Smooth muscle cell (in vitro differentiated cells): ENCODE data around the gene CA12. TPM values are rescaled to one million over a fixed set of nuclear protein-coding genes. Genes with fewer than 3 reads are reported as not detected.

Source experiments
- DNase-seq: peaks from one replicate; lab custom pipeline; 2025; ENCODE audit not compliant: unreplicated experiment; lab: John Stamatoyannopoulos, UW
- H2AFZ ChIP-seq: fragments of 200-600 bp; sonication (generic); 2 replicates; pipeline ENCODE4 v1.6.0; 2016; ENCODE audit warnings: antibody characterized with exemption, low read depth, mild to moderate bottlenecking
- H3F3A ChIP-seq: fragments of 200-600 bp; sonication (generic); 2 replicates; pipeline ENCODE4 v1.6.0; 2017; ENCODE audit warnings: antibody characterized with exemption, low read depth
- H3K27ac ChIP-seq: fragments of 200-600 bp; sonication (generic); 2 replicates; pipeline ENCODE4 v1.5.1; 2016; ENCODE audit warnings: low read depth, mild to moderate bottlenecking
- H3K27me3 ChIP-seq: fragments of 200-600 bp; sonication (generic); 2 replicates; pipeline ENCODE4 v1.6.1; 2016; ENCODE audit warnings: low read depth, mild to moderate bottlenecking
- H3K36me3 ChIP-seq: fragments of 200-600 bp; sonication (generic); 2 replicates; pipeline ENCODE4 v1.5.1; 2016; ENCODE audit warnings: low read depth
- H3K4me1 ChIP-seq: fragments of 200-600 bp; sonication (generic); 2 replicates; pipeline ENCODE4 v1.5.1; 2016; ENCODE audit warnings: low read depth
- H3K4me2 ChIP-seq: fragments of 200-600 bp; sonication (generic); 2 replicates; pipeline ENCODE4 v1.6.0; 2016; ENCODE audit warnings: mild to moderate bottlenecking
- H3K4me3 ChIP-seq: fragments of 200-600 bp; sonication (generic); 2 replicates; pipeline ENCODE4 v1.5.1; 2016; ENCODE audit warnings: mild to moderate bottlenecking
- H3K79me2 ChIP-seq: fragments of 200-600 bp; sonication (generic); 2 replicates; pipeline ENCODE4 v1.6.0; 2016; ENCODE audit warnings: low read depth, mild to moderate bottlenecking
- H3K9ac ChIP-seq: fragments of 200-600 bp; sonication (generic); 2 replicates; pipeline ENCODE4 v1.6.0; 2016; ENCODE audit warnings: low read depth
- H3K9me3 ChIP-seq: fragments of 200-600 bp; sonication (generic); replicated peaks from 2 replicates; pipeline ENCODE4 v1.5.1; 2016; ENCODE audit warnings: low read depth
- H4K20me1 ChIP-seq: fragments of 200-600 bp; sonication (generic); 2 replicates; pipeline ENCODE4 v1.6.0; 2016; ENCODE audit warnings: low read depth
- WGBS: methylation state at CpG from one replicate; pipeline ENCODE4 v1.1.7; 2016; ENCODE audit warnings: low lambda C conversion rate; 5-methylcytosine and 5-hydroxymethylcytosine counted together
- polyA plus RNA-seq: library from polyadenylated mRNA; unstranded; fragments of >200 nt; fragmentation: Nextera tagmentation; extraction: Ambion mirVana; gene quantifications from 2 replicates; pipeline ENCODE4 v1.2.1, GENCODE V29; 2016
- total RNA-seq: library from RNA; depleted of rRNA; stranded (reverse); fragments of >200 nt; gene quantifications from 2 replicates; pipeline ENCODE4 v1.2.3, GENCODE V29; 2014
- TF ChIP-seq, protein P1 (sequence below): fragments of 200-600 bp; sonication (generic); IDR thresholded peaks from 2 replicates; pipeline ENCODE4 v1.5.1; 2017; ENCODE audit warnings: borderline replicate concordance, mild to moderate bottlenecking, antibody characterized with exemption; ENCODE audit not compliant: insufficient read depth, poor library complexity, severe bottlenecking

CA12 gene
- total and polyA plus RNA-seq, 2 experiments from 2014 or later = 13.5 to 14.0 TPM

DNA sequence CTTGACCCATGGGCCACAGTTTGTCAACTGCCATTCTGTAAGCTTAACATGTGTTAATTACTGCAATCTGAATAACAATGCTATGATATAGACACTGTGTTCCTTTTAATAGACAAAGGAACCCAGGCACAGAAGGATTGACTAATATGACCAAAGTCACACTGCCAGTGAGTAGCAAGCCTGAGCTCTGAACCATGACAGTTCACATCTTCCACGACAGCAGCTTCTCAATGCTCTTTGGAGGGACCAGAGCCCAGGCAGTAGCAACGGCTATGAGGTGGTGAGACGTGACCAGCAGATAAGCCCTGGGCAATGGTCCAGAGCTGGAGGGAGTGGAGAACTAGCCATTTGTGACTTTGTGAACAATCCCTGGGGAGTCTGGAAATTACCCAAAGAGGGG, 19.4 kb downstream of the CA12 start:
- Histone ChIP-seq H3K36me3 (no peaks in the 10 kb centered on the region), H3F3A (no peaks in the 10 kb centered on the region), H3K4me3 (no peak overlapping the region), H3K79me2 (no peaks in the 10 kb centered on the region), H3K9ac (no peak overlapping the region), H4K20me1 (no peaks in the 10 kb centered on the region), H3K27ac (no peak overlapping the region), H2AFZ (no peak overlapping the region), H3K4me2 (no peak overlapping the region), H3K4me1 (no peaks in the 10 kb centered on the region), H3K9me3 (no peaks in the 10 kb centered on the region), H3K27me3 (no peaks in the 10 kb centered on the region)
- DNase-seq = no peak
- TF ChIP-seq, protein P1, sequence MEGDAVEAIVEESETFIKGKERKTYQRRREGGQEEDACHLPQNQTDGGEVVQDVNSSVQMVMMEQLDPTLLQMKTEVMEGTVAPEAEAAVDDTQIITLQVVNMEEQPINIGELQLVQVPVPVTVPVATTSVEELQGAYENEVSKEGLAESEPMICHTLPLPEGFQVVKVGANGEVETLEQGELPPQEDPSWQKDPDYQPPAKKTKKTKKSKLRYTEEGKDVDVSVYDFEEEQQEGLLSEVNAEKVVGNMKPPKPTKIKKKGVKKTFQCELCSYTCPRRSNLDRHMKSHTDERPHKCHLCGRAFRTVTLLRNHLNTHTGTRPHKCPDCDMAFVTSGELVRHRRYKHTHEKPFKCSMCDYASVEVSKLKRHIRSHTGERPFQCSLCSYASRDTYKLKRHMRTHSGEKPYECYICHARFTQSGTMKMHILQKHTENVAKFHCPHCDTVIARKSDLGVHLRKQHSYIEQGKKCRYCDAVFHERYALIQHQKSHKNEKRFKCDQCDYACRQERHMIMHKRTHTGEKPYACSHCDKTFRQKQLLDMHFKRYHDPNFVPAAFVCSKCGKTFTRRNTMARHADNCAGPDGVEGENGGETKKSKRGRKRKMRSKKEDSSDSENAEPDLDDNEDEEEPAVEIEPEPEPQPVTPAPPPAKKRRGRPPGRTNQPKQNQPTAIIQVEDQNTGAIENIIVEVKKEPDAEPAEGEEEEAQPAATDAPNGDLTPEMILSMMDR = no peak
- WGBS = 20% methylated on average over 3 of the region's 3 CpGs

DNA sequence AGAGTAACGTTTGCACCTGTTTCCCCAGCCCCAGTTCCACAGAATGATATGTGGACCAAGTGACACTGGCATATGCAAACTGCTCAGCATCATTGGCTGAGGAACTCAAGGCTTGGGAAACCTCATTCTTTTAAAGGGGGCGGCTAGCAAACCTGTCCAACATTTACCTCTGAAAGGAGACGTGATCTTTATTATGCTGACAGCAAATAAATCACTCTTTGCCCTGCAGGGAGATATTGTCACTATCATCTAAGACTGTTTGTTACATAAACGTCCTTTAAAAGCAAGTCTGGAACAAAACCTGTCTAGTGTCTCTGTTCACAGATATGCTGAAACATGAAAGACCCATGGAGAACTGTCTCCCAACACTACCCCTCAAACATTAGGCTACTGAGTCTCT, 21.5 kb downstream of the CA12 start:
- H3K36me3 ChIP-seq = no peaks in the 10 kb centered on the region
- H3K79me2 ChIP-seq = no peaks in the 10 kb centered on the region
- H3K4me1 ChIP-seq = no peaks in the 10 kb centered on the region
- H3F3A ChIP-seq = no peaks in the 10 kb centered on the region
- no peaks in the 10 kb centered on the region for H3K9me3 ChIP-seq
- no peaks in the 10 kb centered on the region for H3K27me3 ChIP-seq
- no peak overlapping the region for H3K4me2 ChIP-seq
- WGBS = 80% methylated on average over 4 of the region's 4 CpGs
- TF ChIP-seq, protein P1 = no peak
- DNase-seq = no peak
- no peak overlapping the region for H3K27ac ChIP-seq
- H3K4me3 ChIP-seq = no peak overlapping the region
- no peak overlapping the region for H3K9ac ChIP-seq
- no peaks in the 10 kb centered on the region for H4K20me1 ChIP-seq
- H2AFZ ChIP-seq = no peak overlapping the region

DNA sequence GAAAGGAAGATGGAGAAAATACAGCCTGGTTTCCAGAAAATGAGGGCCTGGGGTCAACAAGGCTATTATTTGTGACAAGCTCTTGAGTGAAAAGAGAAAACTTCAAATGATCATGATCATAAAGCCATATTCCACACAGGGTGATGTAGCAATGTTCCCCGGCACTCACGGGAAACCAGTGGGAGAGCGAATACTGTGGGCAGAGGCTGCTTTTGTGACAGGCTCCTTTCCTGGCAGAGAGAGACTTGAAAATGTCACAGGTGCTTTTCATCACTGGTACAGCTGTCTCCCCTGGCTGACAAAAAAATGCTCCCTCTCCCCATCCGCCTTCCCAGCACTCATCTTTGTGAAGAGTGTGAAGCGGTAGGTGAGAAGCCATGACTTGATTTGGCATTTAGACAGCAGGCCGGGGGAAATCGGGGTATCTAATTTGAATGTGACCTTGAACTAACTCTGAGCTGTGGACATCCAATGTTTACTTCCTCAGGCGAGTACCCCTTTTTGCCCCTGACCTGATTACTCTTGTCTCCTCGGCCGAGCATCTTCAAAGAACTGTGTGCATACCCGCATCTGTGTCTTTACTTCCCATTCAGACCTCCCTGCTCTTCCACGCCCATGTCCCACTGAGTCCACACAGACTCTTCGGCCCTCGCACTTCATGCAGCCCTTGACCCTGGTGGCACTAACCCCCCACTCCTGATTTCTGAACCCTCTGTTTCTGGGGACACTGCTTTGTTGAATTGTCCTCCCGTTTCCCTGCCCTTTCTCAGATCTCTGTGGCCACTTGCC, 23.2 kb downstream of the CA12 start:
- H3K79me2 ChIP-seq = no peaks in the 10 kb centered on the region
- no peak overlapping the region for H3K27ac ChIP-seq

More for the DNA sequence above, 23.2 kb downstream of the CA12 start:
- no peak overlapping the region for H2AFZ ChIP-seq
- no peaks in the 10 kb centered on the region for H3K36me3 ChIP-seq
- no peaks in the 10 kb centered on the region for H3K4me1 ChIP-seq
- TF ChIP-seq, protein P1 = no peak
- WGBS = 94% methylated on average over 15 of the region's 15 CpGs
- H3K9ac ChIP-seq = no peak overlapping the region
- no peaks in the 10 kb centered on the region for H3F3A ChIP-seq
- H3K4me2 ChIP-seq = no peak overlapping the region
- H3K27me3 ChIP-seq = no peaks in the 10 kb centered on the region
- DNase-seq = no peak
- no peaks in the 10 kb centered on the region for H3K9me3 ChIP-seq
- no peaks in the 10 kb centered on the region for H4K20me1 ChIP-seq
- H3K4me3 ChIP-seq = no peak overlapping the region
